ENCODE data around the gene PELI2.
A peak's percentile ranks its signal among the peaks of the same experiment; 100 is the strongest.
"Not testable (repeated sequence)": the region's sequence is repeated elsewhere in the genome, so short reads cannot be mapped to it uniquely, and the experiment has no call there.

Gene PELI2

GRCh38 chr14:56145181-56145769, 27.1 kb downstream of the PELI2 start:
- DNase-seq = peak; percentile 78

GRCh38 chr14:56145965-56146364, 27.8 kb downstream of the PELI2 start:
- no peak for DNase-seq

- no peak for DNase-seq
Observed at GRCh38 chr14:56147449-56147848, 29.2 kb downstream of the PELI2 start.

GRCh38 chr14:56147986-56148901, 30.0 kb downstream of the PELI2 start:
- peak; percentile 76 for DNase-seq

- no peak for DNase-seq
Observed at GRCh38 chr14:56149151-56149550, 30.9 kb downstream of the PELI2 start.

GRCh38 chr14:56149995-56150394, 31.8 kb downstream of the PELI2 start:
- DNase-seq = peak; percentile 85

GRCh38 chr14:56150645-56151345, 32.6 kb downstream of the PELI2 start:
- peak; percentile 61 for DNase-seq

GRCh38 chr14:56152221-56152620, 34.0 kb downstream of the PELI2 start:
- DNase-seq = no peak

GRCh38 chr14:56153267-56153666, 35.1 kb downstream of the PELI2 start:
- DNase-seq = no peak

- no peak for DNase-seq
Observed at GRCh38 chr14:56154321-56154720, 36.1 kb downstream of the PELI2 start.

GRCh38 chr14:56156096-56156495, 37.9 kb downstream of the PELI2 start:
- no peak for DNase-seq

GRCh38 chr14:56159066-56159465, 40.9 kb downstream of the PELI2 start:
- no peak for DNase-seq

GRCh38 chr14:56160088-56160487, 41.9 kb downstream of the PELI2 start:
- peak; percentile 90 for DNase-seq

- DNase-seq = no peak
Observed at GRCh38 chr14:56161658-56162057, 43.4 kb downstream of the PELI2 start.

GRCh38 chr14:56162476-56162875, 44.3 kb downstream of the PELI2 start:
- DNase-seq = no peak

GRCh38 chr14:56166579-56166978, 48.4 kb downstream of the PELI2 start:
- not testable (repeated sequence) for DNase-seq

GRCh38 chr14:56168007-56168616, 49.9 kb downstream of the PELI2 start:
- DNase-seq = no peak

GRCh38 chr14:56170028-56170427, 51.8 kb downstream of the PELI2 start:
- DNase-seq = no peak

- DNase-seq = peak; percentile 77
Observed at GRCh38 chr14:56170877-56171422, 52.7 kb downstream of the PELI2 start.

GRCh38 chr14:56172074-56172473, 53.9 kb downstream of the PELI2 start:
- DNase-seq = no peak

- no peak for DNase-seq
Observed at GRCh38 chr14:56172571-56172971, 54.4 kb downstream of the PELI2 start.

GRCh38 chr14:56173365-56173922, 55.2 kb downstream of the PELI2 start:
- DNase-seq = no peak

- DNase-seq = no peak
Observed at GRCh38 chr14:56175773-56176172, 57.6 kb downstream of the PELI2 start.

Measured in NCI-H82 (cell line).